Measurements from ENCODE around the gene MGRN1.

GRCh38 chr16:4680673-4681470 lies 56.2 kb downstream of the MGRN1 start:
- TF ChIP-seq CTCF (IDR thresholded peaks at IDR 0.05) (no peak), POLR2A (IDR thresholded peaks at IDR 0.05) (no peak), EP300 (IDR thresholded peaks at IDR 0.05; ENCODE audit: low read depth) (no peak), POLR2AphosphoS5 (IDR thresholded peaks at IDR 0.05) (no peak)
